Memory B cell (primary cell): ENCODE measurements around the gene VPREB1.

Experiments
- ATAC-seq: fragments of 150-1000 bp; cut with Tn5 transposase; 2 replicates; pipeline ENCODE4 v1.10.0; 2021; ENCODE audit warnings: low read depth, mild to moderate bottlenecking, moderate library complexity
- DNase-seq, 2 donors: peaks; one replicate each; pipeline ENCODE4 v3.0.0; 2022; ENCODE audit warnings: low spot score in 2 of 2
- H3K27ac Mint-ChIP-seq: one replicate; pipeline ENCODE4 v1.8.0; 2022; ENCODE audit warnings: mild to moderate bottlenecking, moderate library complexity, mixed read lengths
- H3K27me3 Mint-ChIP-seq: one replicate; pipeline ENCODE4 v1.8.0; 2022; ENCODE audit warnings: mixed read lengths
- H3K36me3 Mint-ChIP-seq: one replicate; pipeline ENCODE4 v1.8.0; 2022; ENCODE audit warnings: mild to moderate bottlenecking, mixed read lengths
- H3K4me1 Mint-ChIP-seq: one replicate; pipeline ENCODE4 v1.8.0; 2022; ENCODE audit warnings: mixed read lengths
- H3K4me3 Mint-ChIP-seq: one replicate; pipeline ENCODE4 v1.8.0; 2022; ENCODE audit warnings: mild to moderate bottlenecking, moderate library complexity, mixed read lengths
- H3K9me3 Mint-ChIP-seq: one replicate; pipeline ENCODE4 v1.8.0; 2022; ENCODE audit warnings: mixed read lengths

VPREB1 gene

GRCh38 chr22:22226448-22227187 lies 18.0 kb upstream of the VPREB1 start:
- peak; percentile 45 for ATAC-seq
- no peak overlapping the region for H3K4me3 Mint-ChIP-seq

GRCh38 chr22:22228421-22228820 lies 16.2 kb upstream of the VPREB1 start:
- no peaks in the 10 kb centered on the region for H3K36me3 Mint-ChIP-seq
- ATAC-seq (no peak), DNase-seq (no peak)
- no peak overlapping the region for H3K27ac Mint-ChIP-seq
- H3K27me3 Mint-ChIP-seq: no peaks in the 10 kb centered on the region
- no peak overlapping the region for H3K4me3 Mint-ChIP-seq
- no peaks in the 10 kb centered on the region for H3K9me3 Mint-ChIP-seq
- H3K4me1 Mint-ChIP-seq: peaks cover 18% of the 10 kb centered on the region

More at GRCh38 chr22:22226448-22227187, 18.0 kb upstream of the VPREB1 start:
- no peak for DNase-seq
- no peaks in the 10 kb centered on the region for H3K27me3 Mint-ChIP-seq
- H3K27ac Mint-ChIP-seq: peak overlapping the region; percentile 11
- no peaks in the 10 kb centered on the region for H3K9me3 Mint-ChIP-seq
- H3K36me3 Mint-ChIP-seq: no peaks in the 10 kb centered on the region
- H3K4me1 Mint-ChIP-seq: peaks cover 18% of the 10 kb centered on the region

GRCh38 chr22:22228921-22229320 lies 15.7 kb upstream of the VPREB1 start:
- peaks cover 19% of the 10 kb centered on the region for H3K4me1 Mint-ChIP-seq
- ATAC-seq: no peak
- H3K27me3 Mint-ChIP-seq: no peaks in the 10 kb centered on the region
- H3K36me3 Mint-ChIP-seq: no peaks in the 10 kb centered on the region
- no peak overlapping the region for H3K4me3 Mint-ChIP-seq
- no peak overlapping the region for H3K27ac Mint-ChIP-seq
- no peaks in the 10 kb centered on the region for H3K9me3 Mint-ChIP-seq
- no peak for DNase-seq

- Mint-ChIP-seq H3K27ac (no peak overlapping the region), H3K4me3 (no peak overlapping the region), H3K9me3 (no peaks in the 10 kb centered on the region), H3K27me3 (no peaks in the 10 kb centered on the region), H3K4me1 (peaks cover 23% of the 10 kb centered on the region), H3K36me3 (no peaks in the 10 kb centered on the region)
- DNase-seq: no peak
- ATAC-seq: no peak
These were observed 14.7 kb upstream of the VPREB1 start for GRCh38 chr22:22229683-22230420.

- H3K9me3 Mint-ChIP-seq: no peaks in the 10 kb centered on the region
- no peaks in the 10 kb centered on the region for H3K36me3 Mint-ChIP-seq
- ATAC-seq (no peak), DNase-seq (no peak)
- no peaks in the 10 kb centered on the region for H3K27me3 Mint-ChIP-seq
- H3K4me1 Mint-ChIP-seq: peaks cover 24% of the 10 kb centered on the region
- H3K4me3 Mint-ChIP-seq: no peak overlapping the region
- H3K27ac Mint-ChIP-seq: no peak overlapping the region
These were observed 14.1 kb upstream of the VPREB1 start for GRCh38 chr22:22230438-22230837.

GRCh38 chr22:22233081-22233480 lies 11.5 kb upstream of the VPREB1 start:
- Mint-ChIP-seq H3K4me1 (peaks cover 25% of the 10 kb centered on the region), H3K9me3 (no peaks in the 10 kb centered on the region), H3K4me3 (no peak overlapping the region), H3K36me3 (no peaks in the 10 kb centered on the region), H3K27me3 (no peaks in the 10 kb centered on the region), H3K27ac (no peak overlapping the region)
- ATAC-seq: no peak
- no peak for DNase-seq

- H3K9me3 Mint-ChIP-seq: no peaks in the 10 kb centered on the region
- peak; percentile 42 for ATAC-seq
- no peak overlapping the region for H3K27ac Mint-ChIP-seq
- H3K36me3 Mint-ChIP-seq: no peaks in the 10 kb centered on the region
- DNase-seq: peak; percentile 38 to 51
- H3K4me1 Mint-ChIP-seq: peaks cover 21% of the 10 kb centered on the region
- no peaks in the 10 kb centered on the region for H3K27me3 Mint-ChIP-seq
- H3K4me3 Mint-ChIP-seq: no peak overlapping the region
These were observed 9.0 kb upstream of the VPREB1 start for GRCh38 chr22:22235558-22235957.

GRCh38 chr22:22237521-22237920 lies 7.1 kb upstream of the VPREB1 start:
- no peak overlapping the region for H3K27ac Mint-ChIP-seq
- H3K4me1 Mint-ChIP-seq: peaks cover 27% of the 10 kb centered on the region
- ATAC-seq: no peak

GRCh38 chr22:22239311-22239939 lies 5.2 kb upstream of the VPREB1 start:
- H3K36me3 Mint-ChIP-seq: no peaks in the 10 kb centered on the region
- no peaks in the 10 kb centered on the region for H3K27me3 Mint-ChIP-seq
- H3K27ac Mint-ChIP-seq: no peak overlapping the region
- no peak overlapping the region for H3K4me3 Mint-ChIP-seq
- ATAC-seq (no peak), DNase-seq (no peak)
- no peaks in the 10 kb centered on the region for H3K9me3 Mint-ChIP-seq
- H3K4me1 Mint-ChIP-seq: peaks cover 36% of the 10 kb centered on the region

More at GRCh38 chr22:22237521-22237920, 7.1 kb upstream of the VPREB1 start:
- Mint-ChIP-seq H3K36me3 (no peaks in the 10 kb centered on the region), H3K9me3 (no peaks in the 10 kb centered on the region), H3K27me3 (no peaks in the 10 kb centered on the region), H3K4me3 (no peak overlapping the region)
- no peak for DNase-seq

- no peaks in the 10 kb centered on the region for H3K36me3 Mint-ChIP-seq
- H3K4me1 Mint-ChIP-seq: peaks cover 34% of the 10 kb centered on the region
- ATAC-seq (no peak), DNase-seq (no peak)
- no peaks in the 10 kb centered on the region for H3K9me3 Mint-ChIP-seq
- no peak overlapping the region for H3K4me3 Mint-ChIP-seq
- no peaks in the 10 kb centered on the region for H3K27me3 Mint-ChIP-seq
- no peak overlapping the region for H3K27ac Mint-ChIP-seq
These were observed 3.1 kb upstream of the VPREB1 start for GRCh38 chr22:22241554-22241898.

- no peak for DNase-seq
- no peak overlapping the region for H3K27ac Mint-ChIP-seq
- H3K36me3 Mint-ChIP-seq: no peaks in the 10 kb centered on the region
- H3K4me3 Mint-ChIP-seq: no peak overlapping the region
- H3K4me1 Mint-ChIP-seq: peaks cover 34% of the 10 kb centered on the region
- no peaks in the 10 kb centered on the region for H3K9me3 Mint-ChIP-seq
- ATAC-seq: no peak
- H3K27me3 Mint-ChIP-seq: no peaks in the 10 kb centered on the region
These were observed 2.1 kb upstream of the VPREB1 start for GRCh38 chr22:22242488-22242887.

GRCh38 chr22:22243033-22243680 lies 1.4 kb upstream of the VPREB1 start:
- no peaks in the 10 kb centered on the region for H3K36me3 Mint-ChIP-seq
- H3K9me3 Mint-ChIP-seq: no peaks in the 10 kb centered on the region
- ATAC-seq: no peak

GRCh38 chr22:22245256-22245909 lies 797 bp downstream of the VPREB1 start:
- H3K9me3 Mint-ChIP-seq: no peaks in the 10 kb centered on the region
- H3K27ac Mint-ChIP-seq: no peak overlapping the region
- H3K4me3 Mint-ChIP-seq: no peak overlapping the region
- H3K27me3 Mint-ChIP-seq: no peaks in the 10 kb centered on the region
- DNase-seq (no peak), ATAC-seq (no peak)
- H3K36me3 Mint-ChIP-seq: no peaks in the 10 kb centered on the region
- peaks cover 45% of the 10 kb centered on the region for H3K4me1 Mint-ChIP-seq

More at GRCh38 chr22:22243033-22243680, 1.4 kb upstream of the VPREB1 start:
- DNase-seq: no peak
- H3K4me3 Mint-ChIP-seq: peak overlapping the region; percentile 35
- peaks cover 34% of the 10 kb centered on the region for H3K4me1 Mint-ChIP-seq
- H3K27ac Mint-ChIP-seq: no peak overlapping the region
- H3K27me3 Mint-ChIP-seq: no peaks in the 10 kb centered on the region
